ENCODE results near the gene PPP4R4. TPM values are rescaled to one million over a fixed set of nuclear protein-coding genes. Genes with fewer than 3 reads are reported as not detected.
"Not testable (repeated sequence)": the region's sequence is repeated elsewhere in the genome, so short reads cannot be mapped to it uniquely, and the experiment has no call there.

PPP4R4 gene
- total RNA-seq, 1 experiment from 2014 or later, result 0.91 TPM

DNA sequence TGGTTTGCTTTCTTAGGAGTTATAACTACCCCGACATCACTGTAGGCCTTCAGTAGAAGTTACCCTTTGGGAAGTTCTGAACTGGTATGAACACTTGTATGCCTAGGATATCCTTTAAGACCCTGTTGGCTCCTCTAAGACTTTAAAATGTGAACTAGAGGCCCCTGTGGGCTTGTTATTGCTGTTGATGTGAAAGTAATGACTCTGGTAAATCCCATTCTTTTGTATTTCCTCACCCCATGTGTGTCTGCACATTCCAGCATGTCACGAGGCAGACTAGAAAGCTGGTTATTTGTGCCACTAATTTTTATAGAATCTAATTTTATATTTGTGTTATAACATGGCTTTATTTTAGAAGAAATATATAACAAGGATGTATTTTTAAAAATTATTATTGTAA, 70.1 kb downstream of the PPP4R4 start:
- H3K4me3 Mint-ChIP-seq (ENCODE audit: unreplicated experiment), result no peak overlapping the region
- no TSS peak for BruUV-seq (replicated peaks)
- H3K27ac Mint-ChIP-seq (ENCODE audit: low read depth, unreplicated experiment), result no peak overlapping the region
- H3K4me1 Mint-ChIP-seq (ENCODE audit: insufficient read depth, unreplicated experiment), result no peaks in the 10 kb centered on the region
- intact Hi-C loops (cut with micrococcal nuclease), result no loop called here
- CTCF ChIA-PET, result no interaction called here
- no peaks in the 10 kb centered on the region for H3K27me3 Mint-ChIP-seq (ENCODE audit: insufficient read depth, unreplicated experiment)
- no peak for DNase-seq (ENCODE audit: unreplicated experiment)
- no peaks in the 10 kb centered on the region for H3K36me3 Mint-ChIP-seq (ENCODE audit: insufficient read depth, unreplicated experiment)
- TF ChIP-seq CTCF (IDR thresholded peaks at IDR 0.05; ENCODE audit: unreplicated experiment), result no peak
- no peaks in the 10 kb centered on the region for H3K9me3 Mint-ChIP-seq (ENCODE audit: unreplicated experiment)
- POLR2A ChIA-PET, result no interaction called here

DNA sequence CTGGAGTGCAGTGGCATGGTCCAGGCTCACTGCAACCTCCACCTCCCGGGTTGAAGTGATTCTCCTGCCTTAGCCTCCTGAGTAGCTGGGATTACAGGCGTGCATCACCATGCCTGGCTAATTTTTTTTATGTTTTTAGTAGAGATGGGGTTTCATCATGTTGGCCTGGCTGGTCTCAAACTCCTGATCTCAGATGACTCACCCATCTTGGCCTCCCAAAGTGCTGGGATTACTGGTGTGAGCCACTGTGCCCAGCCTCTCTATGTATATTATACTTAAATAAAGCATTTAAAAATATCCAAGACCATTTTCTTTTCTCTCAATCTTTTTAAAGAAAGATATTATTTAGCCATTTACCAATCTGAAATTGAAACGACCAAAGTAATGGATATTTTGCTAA, 90.1 kb downstream of the PPP4R4 start:
- H3K4me1 Mint-ChIP-seq (ENCODE audit: insufficient read depth, unreplicated experiment); H3K36me3 Mint-ChIP-seq (ENCODE audit: insufficient read depth, unreplicated experiment); POLR2A ChIA-PET; BruUV-seq (replicated peaks); H3K27me3 Mint-ChIP-seq (ENCODE audit: insufficient read depth, unreplicated experiment); H3K27ac Mint-ChIP-seq (ENCODE audit: low read depth, unreplicated experiment); intact Hi-C loops (cut with micrococcal nuclease); H3K4me3 Mint-ChIP-seq (ENCODE audit: unreplicated experiment): not testable (repeated sequence)
- peak; percentile 11 for DNase-seq (ENCODE audit: unreplicated experiment)
- CTCF ChIA-PET, result interaction anchor here (0.6 to 0.8 kb wide), 2 partner anchors 108 to 1118 kb away, joined by 3 read pairs; no protein-coding TSS in a partner anchor
- peaks cover 14% of the 10 kb centered on the region for H3K9me3 Mint-ChIP-seq (ENCODE audit: unreplicated experiment)

DNA sequence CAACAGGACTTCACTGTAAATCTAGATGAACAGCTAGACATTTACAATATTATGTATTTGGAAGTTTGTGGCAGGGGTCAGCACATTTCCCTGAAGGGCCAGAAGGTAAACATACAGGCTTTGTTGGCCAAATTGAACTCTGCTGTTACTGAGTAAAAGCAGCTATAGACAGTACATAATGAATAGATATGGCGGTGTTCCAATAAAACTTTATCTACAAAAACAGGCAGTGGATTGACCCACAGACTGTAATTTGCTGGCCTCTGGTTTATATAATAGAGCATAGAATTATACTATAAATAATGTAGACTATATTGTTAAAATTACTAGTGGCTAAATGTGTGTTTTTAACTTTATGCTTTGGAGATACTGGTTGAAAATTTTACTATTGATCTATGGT, 93.2 kb downstream of the PPP4R4 start:
- intact Hi-C loops (cut with micrococcal nuclease), result no loop called here
- no peak for DNase-seq (ENCODE audit: unreplicated experiment)
- ChIA-PET POLR2A (no interaction called here), CTCF (interaction anchor here (0.6 to 1.1 kb wide), 2 partner anchors 12 to 282 kb away, joined by 3 read pairs; no protein-coding TSS in a partner anchor)
- Mint-ChIP-seq H3K36me3 (ENCODE audit: insufficient read depth, unreplicated experiment) (no peaks in the 10 kb centered on the region), H3K4me1 (ENCODE audit: insufficient read depth, unreplicated experiment) (no peaks in the 10 kb centered on the region), H3K4me3 (ENCODE audit: unreplicated experiment) (no peak overlapping the region), H3K27ac (ENCODE audit: low read depth, unreplicated experiment) (no peak overlapping the region), H3K27me3 (ENCODE audit: insufficient read depth, unreplicated experiment) (no peaks in the 10 kb centered on the region), H3K9me3 (ENCODE audit: unreplicated experiment) (peaks cover 11% of the 10 kb centered on the region)
- TF ChIP-seq CTCF (IDR thresholded peaks at IDR 0.05; ENCODE audit: unreplicated experiment), result no peak
- no TSS peak for BruUV-seq (replicated peaks)

GRCh38 chr14:94268582-94268981, 94.5 kb downstream of the PPP4R4 start:
- CTCF ChIA-PET; POLR2A ChIA-PET; H3K4me3 Mint-ChIP-seq (ENCODE audit: unreplicated experiment); DNase-seq (ENCODE audit: unreplicated experiment); H3K4me1 Mint-ChIP-seq (ENCODE audit: insufficient read depth, unreplicated experiment); H3K27me3 Mint-ChIP-seq (ENCODE audit: insufficient read depth, unreplicated experiment); H3K36me3 Mint-ChIP-seq (ENCODE audit: insufficient read depth, unreplicated experiment); BruUV-seq (replicated peaks); H3K27ac Mint-ChIP-seq (ENCODE audit: low read depth, unreplicated experiment); intact Hi-C loops (cut with micrococcal nuclease); H3K9me3 Mint-ChIP-seq (ENCODE audit: unreplicated experiment): not testable (repeated sequence)

DNA sequence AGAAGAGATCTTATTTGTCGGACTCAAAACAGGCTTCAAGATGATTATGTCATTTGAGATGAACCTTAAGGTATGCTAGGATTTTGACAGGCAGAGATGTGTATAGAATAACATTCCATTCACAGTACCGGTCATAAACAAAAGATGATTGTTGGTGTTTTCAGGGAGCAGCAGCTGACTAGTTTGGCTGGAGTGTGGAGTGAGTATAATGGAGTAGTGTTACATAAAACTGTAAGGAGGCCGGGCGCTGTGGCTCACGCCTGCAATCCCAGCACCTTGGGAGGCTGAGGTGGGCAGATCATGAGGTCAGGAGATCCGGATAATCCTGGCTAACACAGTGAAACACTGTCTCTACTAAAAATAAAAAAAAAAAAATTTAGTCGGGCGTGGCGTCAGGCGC, 95.0 kb downstream of the PPP4R4 start:
- intact Hi-C loops (cut with micrococcal nuclease), result no loop called here
- Mint-ChIP-seq H3K36me3 (ENCODE audit: insufficient read depth, unreplicated experiment) (no peaks in the 10 kb centered on the region), H3K27ac (ENCODE audit: low read depth, unreplicated experiment) (no peak overlapping the region), H3K4me3 (ENCODE audit: unreplicated experiment) (no peak overlapping the region), H3K9me3 (ENCODE audit: unreplicated experiment) (no peaks in the 10 kb centered on the region), H3K4me1 (ENCODE audit: insufficient read depth, unreplicated experiment) (no peaks in the 10 kb centered on the region), H3K27me3 (ENCODE audit: insufficient read depth, unreplicated experiment) (no peaks in the 10 kb centered on the region)
- no peak for DNase-seq (ENCODE audit: unreplicated experiment)
- ChIA-PET CTCF (no interaction called here), POLR2A (no interaction called here)
- no TSS peak for BruUV-seq (replicated peaks)
- TF ChIP-seq CTCF (IDR thresholded peaks at IDR 0.05; ENCODE audit: unreplicated experiment), result no peak

- H3K4me1 Mint-ChIP-seq (ENCODE audit: insufficient read depth, unreplicated experiment); H3K27ac Mint-ChIP-seq (ENCODE audit: low read depth, unreplicated experiment); POLR2A ChIA-PET; H3K36me3 Mint-ChIP-seq (ENCODE audit: insufficient read depth, unreplicated experiment); intact Hi-C loops (cut with micrococcal nuclease); DNase-seq (ENCODE audit: unreplicated experiment); H3K4me3 Mint-ChIP-seq (ENCODE audit: unreplicated experiment); H3K9me3 Mint-ChIP-seq (ENCODE audit: unreplicated experiment); H3K27me3 Mint-ChIP-seq (ENCODE audit: insufficient read depth, unreplicated experiment); BruUV-seq (replicated peaks): not testable (repeated sequence)
- CTCF ChIA-PET, result interaction anchor here (1.1 kb wide), 1 partner anchor 140 kb away, joined by 5 read pairs; no protein-coding TSS in a partner anchor
These were observed 102.9 kb downstream of the PPP4R4 start for GRCh38 chr14:94276898-94277561.

All from MCF 10A (cell line).